G401.6 (cell line): ENCODE measurements around the gene CAMKK2.
A peak's percentile ranks its signal among the peaks of the same experiment; 100 is the strongest.
"Not testable (repeated sequence)": the region's sequence is repeated elsewhere in the genome, so short reads cannot be mapped to it uniquely, and the experiment has no call there.

Experiments used
- FAIRE-seq: peaks from 2 replicates; lab custom pipeline; 2012; peaks lifted over from hg19 to GRCh38; lab: Jason Lieb, UNC

The CAMKK2 gene

GRCh38 chr12:121296618-121297434, at the start of gene CAMKK2:
Gene CAMKK2 (minus strand): TSS chr12:121296709. CDS start chr12:121274526, 22,183 bp downstream.
- FAIRE-seq = no peak

- no peak for FAIRE-seq
Measured at GRCh38 chr12:121345151-121345815, 48.8 kb upstream of the CAMKK2 start.

- no peak for FAIRE-seq
Measured at GRCh38 chr12:121344506-121344905, 48.0 kb upstream of the CAMKK2 start.

- FAIRE-seq = no peak
Measured at GRCh38 chr12:121337416-121337815, 40.9 kb upstream of the CAMKK2 start.

GRCh38 chr12:121334513-121335343, 38.2 kb upstream of the CAMKK2 start:
- peak; percentile 95 for FAIRE-seq

GRCh38 chr12:121333747-121334146, 37.2 kb upstream of the CAMKK2 start:
- FAIRE-seq = no peak

GRCh38 chr12:121331248-121331647, 34.7 kb upstream of the CAMKK2 start:
- FAIRE-seq = no peak

GRCh38 chr12:121330692-121331091, 34.2 kb upstream of the CAMKK2 start:
- FAIRE-seq = no peak

GRCh38 chr12:121330195-121330594, 33.7 kb upstream of the CAMKK2 start:
- FAIRE-seq = no peak

GRCh38 chr12:121328620-121329019, 32.1 kb upstream of the CAMKK2 start:
- no peak for FAIRE-seq

GRCh38 chr12:121326996-121327674, 30.6 kb upstream of the CAMKK2 start:
- FAIRE-seq = no peak

- FAIRE-seq = no peak
Measured at GRCh38 chr12:121325922-121326396, 29.4 kb upstream of the CAMKK2 start.

- no peak for FAIRE-seq
Measured at GRCh38 chr12:121323908-121324307, 27.4 kb upstream of the CAMKK2 start.

- FAIRE-seq = no peak
Measured at GRCh38 chr12:121318121-121318520, 21.6 kb upstream of the CAMKK2 start.

GRCh38 chr12:121314431-121314830, 17.9 kb upstream of the CAMKK2 start:
- no peak for FAIRE-seq

GRCh38 chr12:121310231-121310630, 13.7 kb upstream of the CAMKK2 start:
- FAIRE-seq = not testable (repeated sequence)

- not testable (repeated sequence) for FAIRE-seq
Measured at GRCh38 chr12:121307397-121307796, 10.9 kb upstream of the CAMKK2 start.

- FAIRE-seq = no peak
Measured at GRCh38 chr12:121304306-121304705, 7.8 kb upstream of the CAMKK2 start.

GRCh38 chr12:121301876-121302275, 5.4 kb upstream of the CAMKK2 start:
- no peak for FAIRE-seq

- FAIRE-seq = no peak
Measured at GRCh38 chr12:121300083-121300819, 3.7 kb upstream of the CAMKK2 start.

GRCh38 chr12:121299662-121300061, 3.2 kb upstream of the CAMKK2 start:
- no peak for FAIRE-seq
